AG10803 (cell line): Measurements from ENCODE around the gene BFSP1.

Source experiments
- DNase-seq: peaks from one replicate; pipeline ENCODE4 v3.0.0; 2010; ENCODE audit warnings: low read depth
- H3K4me3 ChIP-seq: 2 replicates; pipeline ENCODE4 v1.5.1; 2011; ENCODE audit warnings: mild to moderate bottlenecking, low read length, control low read depth
- TF ChIP-seq, protein P1 (sequence below): conservative IDR thresholded peaks from 2 replicates; pipeline ENCODE4 v1.5.1; 2011; ENCODE audit warnings: mild to moderate bottlenecking, low read length, control low read depth, inconsistent platforms

The BFSP1 gene

DNA sequence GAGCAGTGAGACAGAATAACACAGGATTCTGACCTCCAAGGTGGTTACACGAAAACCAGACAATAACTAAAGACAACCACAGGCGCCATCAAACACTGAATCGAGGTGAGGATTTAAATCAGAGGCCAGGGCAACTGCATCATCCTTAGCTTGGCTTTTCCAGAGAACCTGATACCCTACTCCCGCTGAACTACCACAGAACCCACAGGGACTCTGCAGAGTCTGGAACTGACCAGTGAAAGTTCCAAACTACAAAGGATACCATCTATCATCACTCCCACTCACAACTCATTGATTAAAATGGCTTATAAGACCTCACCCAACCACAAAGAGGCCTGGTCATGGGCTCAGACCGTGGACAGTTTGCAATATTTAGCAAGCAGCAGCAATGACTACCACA, 85.0 kb downstream of the BFSP1 start:
- TF ChIP-seq, protein P1, sequence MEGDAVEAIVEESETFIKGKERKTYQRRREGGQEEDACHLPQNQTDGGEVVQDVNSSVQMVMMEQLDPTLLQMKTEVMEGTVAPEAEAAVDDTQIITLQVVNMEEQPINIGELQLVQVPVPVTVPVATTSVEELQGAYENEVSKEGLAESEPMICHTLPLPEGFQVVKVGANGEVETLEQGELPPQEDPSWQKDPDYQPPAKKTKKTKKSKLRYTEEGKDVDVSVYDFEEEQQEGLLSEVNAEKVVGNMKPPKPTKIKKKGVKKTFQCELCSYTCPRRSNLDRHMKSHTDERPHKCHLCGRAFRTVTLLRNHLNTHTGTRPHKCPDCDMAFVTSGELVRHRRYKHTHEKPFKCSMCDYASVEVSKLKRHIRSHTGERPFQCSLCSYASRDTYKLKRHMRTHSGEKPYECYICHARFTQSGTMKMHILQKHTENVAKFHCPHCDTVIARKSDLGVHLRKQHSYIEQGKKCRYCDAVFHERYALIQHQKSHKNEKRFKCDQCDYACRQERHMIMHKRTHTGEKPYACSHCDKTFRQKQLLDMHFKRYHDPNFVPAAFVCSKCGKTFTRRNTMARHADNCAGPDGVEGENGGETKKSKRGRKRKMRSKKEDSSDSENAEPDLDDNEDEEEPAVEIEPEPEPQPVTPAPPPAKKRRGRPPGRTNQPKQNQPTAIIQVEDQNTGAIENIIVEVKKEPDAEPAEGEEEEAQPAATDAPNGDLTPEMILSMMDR: no peak
- H3K4me3 ChIP-seq: no peak overlapping the region

GRCh38 chr20:17445543-17445942, 85.6 kb downstream of the BFSP1 start:
- no peak overlapping the region for H3K4me3 ChIP-seq
- TF ChIP-seq, protein P1: no peak
- DNase-seq: no peak

More for the DNA sequence above, 85.0 kb downstream of the BFSP1 start:
- no peak for DNase-seq

DNA sequence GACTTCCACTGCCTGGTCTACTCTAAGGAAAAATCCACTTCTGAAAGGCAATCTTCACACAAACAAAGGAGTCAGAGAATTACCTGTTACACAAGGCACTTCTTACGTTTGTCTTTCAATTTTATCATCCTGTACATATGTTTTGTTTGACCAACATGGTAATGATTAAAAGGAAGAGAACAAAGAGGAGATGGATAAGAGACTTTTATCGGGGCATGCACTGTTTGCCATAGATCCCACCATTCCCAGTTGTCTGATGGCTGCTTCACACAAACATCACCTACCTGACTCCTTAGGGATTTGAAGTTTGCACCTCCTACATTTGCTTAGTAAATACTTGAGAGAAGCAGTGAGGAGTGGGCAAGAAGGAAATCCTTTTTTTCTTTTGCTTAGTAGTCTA, 87.1 kb downstream of the BFSP1 start:
- no peak for DNase-seq
- H3K4me3 ChIP-seq: no peak overlapping the region
- TF ChIP-seq, protein P1: no peak
